ENCODE measurements around the gene CDON.
A peak's percentile ranks its signal among the peaks of the same experiment; 100 is the strongest.

The CDON gene

DNA sequence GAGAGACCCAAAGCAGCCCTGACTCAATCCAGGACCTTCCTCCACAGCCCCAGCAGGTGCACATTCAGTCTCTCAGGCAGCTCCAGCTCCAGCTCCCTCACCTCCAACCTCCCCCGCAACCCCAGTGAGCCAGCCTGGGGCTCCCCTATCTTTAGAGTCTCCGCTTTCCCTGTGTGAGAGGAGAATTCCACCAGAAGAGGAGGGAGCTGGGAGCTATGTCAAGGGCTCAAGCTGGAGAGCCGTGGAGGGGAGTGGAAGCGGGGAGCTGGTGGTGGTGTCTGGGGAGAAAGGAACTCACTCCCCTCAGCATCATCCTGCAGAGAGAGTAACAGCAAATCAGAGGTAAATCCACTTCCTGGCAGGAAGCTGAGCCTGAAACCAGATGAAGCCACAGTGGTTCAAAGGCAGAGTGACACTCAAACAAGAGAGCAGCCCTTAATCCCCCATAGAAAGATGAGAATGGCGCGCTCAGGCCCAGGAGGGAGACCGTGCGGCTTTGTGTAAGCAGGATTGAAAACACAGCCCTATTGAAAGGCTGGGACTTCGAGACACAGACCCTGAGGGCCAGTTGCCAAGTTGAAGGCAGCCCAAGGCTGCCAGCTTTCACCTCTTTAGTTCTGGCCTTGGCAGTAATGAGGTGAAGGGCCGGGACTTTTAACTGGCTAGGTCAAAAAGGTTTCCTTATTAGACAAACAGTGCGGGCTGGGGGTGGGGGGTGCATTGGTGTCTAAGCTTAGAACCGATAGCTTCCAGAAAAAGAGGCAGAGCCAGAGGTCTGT is 21.4 kb upstream of the CDON start:
- DNase-seq (ENCODE audit: low spot score) = no peak

DNA sequence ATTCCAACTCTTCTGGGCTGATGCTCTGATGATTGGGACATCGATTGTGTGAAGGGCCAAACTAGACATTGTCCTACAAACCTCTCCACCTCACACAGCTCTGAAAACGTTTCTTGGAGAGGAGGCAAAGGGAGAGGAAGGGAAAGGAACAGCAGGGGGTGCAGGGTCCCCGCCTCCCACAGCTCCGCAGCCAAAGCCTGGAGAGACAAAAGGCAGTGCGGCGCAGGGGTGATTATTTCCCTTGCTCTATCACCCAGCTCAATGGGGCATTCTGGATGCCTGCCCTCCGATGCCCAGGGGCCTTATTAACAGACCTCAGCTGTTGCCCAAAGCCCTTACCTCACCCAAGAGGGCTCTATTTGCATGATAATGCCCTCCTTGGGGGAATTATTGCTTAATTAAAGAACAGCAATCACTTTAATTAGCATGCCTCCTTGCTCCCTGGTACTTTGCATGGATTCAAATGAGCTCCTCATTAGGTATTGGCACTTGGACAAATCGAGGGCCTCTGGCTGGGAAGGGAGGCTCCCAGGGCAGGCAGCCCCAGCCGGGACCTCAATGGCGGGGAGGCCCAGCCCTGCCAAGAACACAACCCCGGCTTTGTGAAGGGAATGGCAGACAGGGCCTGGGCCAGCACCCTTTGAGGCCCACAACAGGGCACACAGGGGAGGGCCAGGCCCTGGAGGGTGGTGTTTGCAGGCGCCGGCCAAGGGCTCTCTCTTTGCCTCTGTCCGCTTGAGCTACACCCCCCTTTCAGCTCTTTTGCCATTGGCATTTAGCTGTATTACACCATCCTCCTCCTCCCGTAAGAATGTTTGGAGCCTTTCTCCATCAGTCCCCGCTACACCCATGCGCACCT is 19.8 kb upstream of the CDON start:
- DNase-seq (ENCODE audit: low spot score) = no peak

DNA sequence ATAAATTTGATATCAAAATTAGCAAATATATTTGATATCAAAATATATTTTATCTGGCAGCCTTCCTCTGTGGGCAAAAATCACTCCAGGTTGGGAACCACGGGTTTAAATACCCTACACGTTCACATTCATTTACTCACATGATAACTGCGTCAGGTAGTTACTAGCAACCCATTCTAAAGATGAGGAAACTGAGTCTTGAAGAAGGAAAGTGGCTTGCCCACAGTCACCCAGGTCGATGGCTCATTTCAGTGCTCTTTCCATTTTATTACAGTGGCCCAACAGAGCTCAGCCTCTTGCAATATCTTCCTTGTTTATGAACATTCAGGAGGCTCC is 19.2 kb upstream of the CDON start:
- no peak for DNase-seq (ENCODE audit: low spot score)

DNA sequence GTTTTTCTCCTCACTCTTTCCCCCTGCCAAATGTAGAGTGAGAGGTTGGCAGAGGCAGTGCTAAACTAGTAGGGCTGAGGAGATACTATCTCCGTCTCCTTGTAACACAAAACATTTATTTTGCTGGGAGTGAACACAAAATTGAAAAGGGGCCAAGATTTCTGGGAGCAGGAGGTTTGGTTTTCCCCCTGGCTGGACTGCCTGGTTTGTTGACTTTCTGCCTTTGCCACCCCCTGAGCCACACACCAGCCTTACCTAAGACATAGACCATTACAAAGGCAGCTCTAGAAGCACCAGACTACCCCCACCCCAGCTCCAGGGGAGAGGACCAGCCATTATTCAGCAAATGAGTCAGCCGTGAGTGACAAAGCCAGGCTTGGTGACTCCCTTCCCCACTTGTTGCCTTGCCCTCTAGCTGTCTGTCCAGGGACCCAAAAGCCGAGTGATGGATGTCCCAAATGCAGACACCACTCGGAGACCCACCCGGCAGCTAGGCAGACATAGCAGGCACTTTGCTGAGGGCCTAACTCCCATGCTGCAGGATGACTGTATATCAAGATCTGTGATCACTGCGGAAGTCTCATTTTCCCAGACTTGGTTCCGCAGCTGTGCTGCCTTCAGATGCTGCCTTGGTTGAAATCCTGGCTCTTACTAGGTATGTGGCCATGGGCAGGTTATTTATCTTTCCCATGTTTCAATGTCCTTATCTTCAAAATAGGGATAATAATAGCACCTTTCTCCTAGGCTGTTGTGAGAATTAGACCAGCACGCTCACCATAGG is 17.7 kb upstream of the CDON start:
- peak; percentile 30 for DNase-seq (ENCODE audit: low spot score)

DNA sequence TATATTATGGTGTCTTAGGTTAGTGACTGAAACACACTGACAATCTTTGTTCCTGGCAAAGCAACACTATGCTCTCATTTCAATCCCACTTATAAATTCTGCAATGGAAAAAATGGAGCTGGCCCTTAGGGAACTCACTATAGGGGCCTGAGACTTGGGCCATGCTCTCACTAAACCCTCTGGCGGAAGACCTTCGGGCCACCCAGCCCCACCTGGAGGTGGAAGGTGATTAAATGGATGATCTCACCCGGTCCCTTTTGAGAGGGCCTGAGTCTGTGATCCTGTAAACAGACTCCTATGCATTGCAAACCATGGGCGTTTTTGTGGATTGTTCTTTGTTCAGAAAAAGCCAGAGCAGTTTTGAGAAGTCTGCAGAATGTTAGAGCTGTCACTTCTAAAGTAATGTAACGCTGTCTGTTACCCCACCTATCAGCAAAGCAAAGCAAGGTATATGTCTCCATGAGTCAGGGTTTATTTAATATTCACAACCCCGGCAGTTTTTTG is 17.0 kb upstream of the CDON start:
- DNase-seq (ENCODE audit: low spot score) = no peak

DNA sequence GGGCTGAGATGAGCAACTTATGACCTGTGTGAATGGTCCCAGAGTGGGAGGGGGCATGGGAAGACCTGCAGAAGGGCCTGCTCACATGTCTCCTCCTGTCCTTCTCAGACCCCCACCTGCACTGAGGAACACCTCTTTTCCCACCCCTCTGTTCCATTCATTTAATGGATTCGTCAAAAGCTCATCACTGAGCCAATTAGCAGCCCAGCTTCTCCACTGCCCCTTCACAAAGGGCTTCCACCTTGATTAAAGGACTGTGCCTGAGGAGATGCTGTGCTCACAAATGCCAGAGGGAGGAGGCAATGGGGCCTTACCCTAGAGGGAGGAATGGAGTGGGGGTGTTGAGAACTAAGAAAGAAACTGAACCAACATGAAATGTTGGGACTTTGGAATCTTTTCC is 14.0 kb upstream of the CDON start:
- no peak for DNase-seq (ENCODE audit: low spot score)

DNA sequence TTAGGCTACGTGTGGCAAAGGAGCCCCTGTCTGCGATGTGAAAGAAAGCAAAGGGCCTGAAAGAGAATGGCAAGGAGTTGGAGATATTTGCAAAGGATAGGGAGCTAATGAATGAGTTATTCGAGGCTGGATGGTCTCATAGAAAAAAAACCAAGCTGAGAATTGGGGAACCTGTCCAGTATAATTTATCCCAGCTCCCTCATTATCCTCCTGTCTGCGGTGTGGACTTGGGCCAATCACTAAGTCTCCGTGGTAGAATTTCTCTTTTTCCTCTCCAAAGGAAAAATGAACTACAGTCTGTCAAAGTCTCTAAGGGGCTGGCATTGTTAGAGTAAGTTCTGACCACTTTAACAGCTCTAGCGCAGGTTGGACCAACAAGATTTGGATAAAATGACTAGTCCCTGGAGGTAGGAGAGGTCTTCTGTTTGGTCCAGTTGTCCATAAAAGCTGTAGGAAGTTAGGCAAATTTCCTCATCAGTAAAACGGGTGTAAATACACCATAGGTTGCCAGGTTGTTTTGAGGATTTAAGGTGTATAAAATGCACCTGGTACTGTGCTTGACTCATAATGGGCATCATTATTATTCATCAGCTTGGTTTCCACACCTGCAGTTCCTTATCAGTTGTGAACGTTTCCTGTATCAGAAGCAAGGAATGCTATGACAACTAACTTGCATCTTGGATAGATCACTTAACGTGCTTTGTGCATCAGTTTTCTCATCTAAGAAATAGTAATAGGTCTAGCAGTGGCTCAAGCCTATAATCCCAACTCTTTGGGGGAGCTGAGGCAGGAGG is 10.3 kb upstream of the CDON start:
- DNase-seq (ENCODE audit: low spot score) = no peak

DNA sequence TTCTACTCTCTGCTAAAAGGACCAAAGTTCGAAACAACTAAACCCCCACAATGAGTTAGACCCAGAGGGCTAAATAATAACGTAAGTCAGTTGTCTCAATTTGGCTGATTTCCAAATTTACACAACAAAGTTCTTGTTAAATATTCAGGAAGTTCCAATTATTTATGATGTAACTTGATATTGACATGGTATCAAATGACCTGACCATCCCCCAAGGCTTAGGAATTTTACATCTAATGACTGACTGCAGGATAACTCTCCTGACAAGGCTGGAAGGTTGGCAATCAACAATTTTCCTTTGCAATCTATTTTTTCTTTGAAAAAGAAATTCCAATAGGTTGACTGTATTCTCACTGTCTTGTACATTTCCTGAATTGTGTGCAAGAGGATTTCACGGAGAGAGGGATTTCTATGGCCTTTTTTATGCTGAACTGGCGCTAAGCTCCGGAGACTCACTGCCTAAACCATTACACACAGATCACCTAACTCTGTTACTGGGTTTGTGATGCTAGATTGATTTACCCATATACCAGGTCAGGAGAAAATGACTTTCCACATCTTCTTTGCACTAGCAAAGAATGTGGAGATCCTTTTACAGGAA is 9.6 kb upstream of the CDON start:
- DNase-seq (ENCODE audit: low spot score) = no peak

DNA sequence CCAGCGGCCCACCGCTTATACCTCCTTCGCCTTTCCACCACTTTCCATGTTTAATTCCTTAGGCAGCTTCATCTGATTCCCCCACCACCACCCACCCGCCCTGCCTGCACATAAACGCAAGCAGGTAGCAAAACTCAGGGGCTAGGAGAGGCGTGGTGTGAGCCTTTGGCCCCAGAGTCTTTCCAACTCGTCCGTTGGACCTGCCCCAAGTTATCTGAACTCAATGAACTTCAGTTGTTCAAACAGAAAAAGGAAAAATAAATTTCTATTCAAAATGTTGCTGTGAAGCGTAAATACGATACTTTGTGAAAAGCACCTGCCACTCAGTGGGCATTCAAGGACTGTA is 814 bp upstream of the CDON start:
- DNase-seq (ENCODE audit: low spot score) = no peak

DNA sequence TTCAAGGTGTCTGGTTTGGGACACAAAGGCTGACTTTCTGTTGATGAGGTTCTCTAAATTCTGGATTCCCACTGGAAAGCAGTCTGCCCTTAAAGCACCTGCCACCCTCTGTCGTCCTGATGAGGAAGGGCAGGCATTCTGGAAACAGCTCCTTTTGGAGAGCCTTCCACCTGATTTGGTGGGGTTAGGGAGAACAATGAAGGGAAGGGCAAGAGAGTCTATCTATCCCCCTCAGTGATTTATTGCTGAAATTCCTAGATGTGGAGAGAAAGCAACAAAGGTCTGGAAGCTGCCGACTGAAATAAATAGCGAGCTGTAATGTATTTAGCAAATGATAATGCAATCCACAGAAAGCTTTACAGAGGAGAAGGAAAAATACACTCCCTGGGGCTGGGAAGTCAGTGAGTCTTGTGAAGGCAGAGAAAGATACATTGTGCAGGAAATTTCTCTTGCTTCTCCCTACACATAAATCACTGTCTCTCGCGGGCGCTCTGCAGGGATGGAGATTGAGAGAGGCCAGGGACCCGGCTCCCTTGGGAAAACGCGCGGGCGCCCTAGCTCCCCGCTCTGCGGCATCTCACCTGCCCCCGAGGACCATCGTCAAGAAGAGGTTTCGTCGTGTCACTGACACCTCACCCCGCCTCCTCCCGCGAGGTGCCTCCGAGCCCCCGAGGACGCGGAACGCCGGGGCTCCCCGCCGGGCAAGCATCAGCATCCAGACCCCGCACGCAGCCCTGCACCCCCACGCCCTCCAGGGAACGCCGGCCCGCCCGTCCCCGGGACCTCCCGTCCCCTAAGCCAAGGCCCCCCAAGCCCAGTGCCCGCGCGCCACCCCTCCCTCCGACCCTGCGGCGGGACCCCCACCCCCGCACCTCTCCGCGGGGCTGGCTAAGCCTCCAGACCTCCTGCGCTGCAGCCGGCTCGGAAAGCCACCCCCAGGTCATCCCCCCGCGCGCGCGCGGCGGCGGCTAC is 673 bp downstream of the CDON start:
- peak; percentile 43 for DNase-seq (ENCODE audit: low spot score)

DNA sequence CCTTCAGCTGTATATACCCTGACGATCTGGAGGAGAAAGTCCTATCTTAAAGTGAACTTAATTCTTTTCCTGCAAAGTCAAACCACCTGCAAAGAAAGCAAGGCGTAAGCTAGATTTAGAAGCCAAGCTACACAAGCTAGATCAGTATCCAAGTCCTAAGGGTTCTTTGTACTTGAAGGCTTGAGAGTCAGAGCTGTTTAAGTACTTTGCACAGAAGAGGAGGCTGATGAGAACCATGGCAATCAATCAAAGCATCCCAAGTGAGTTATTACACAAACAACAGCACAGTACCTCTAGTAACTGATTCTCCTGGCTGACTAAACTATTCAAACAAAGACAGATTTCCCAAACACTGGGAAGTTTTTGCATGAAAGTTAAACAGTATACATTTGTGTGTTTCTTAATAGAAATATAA is 1.9 kb downstream of the CDON start:
- no peak for DNase-seq (ENCODE audit: low spot score)

DNA sequence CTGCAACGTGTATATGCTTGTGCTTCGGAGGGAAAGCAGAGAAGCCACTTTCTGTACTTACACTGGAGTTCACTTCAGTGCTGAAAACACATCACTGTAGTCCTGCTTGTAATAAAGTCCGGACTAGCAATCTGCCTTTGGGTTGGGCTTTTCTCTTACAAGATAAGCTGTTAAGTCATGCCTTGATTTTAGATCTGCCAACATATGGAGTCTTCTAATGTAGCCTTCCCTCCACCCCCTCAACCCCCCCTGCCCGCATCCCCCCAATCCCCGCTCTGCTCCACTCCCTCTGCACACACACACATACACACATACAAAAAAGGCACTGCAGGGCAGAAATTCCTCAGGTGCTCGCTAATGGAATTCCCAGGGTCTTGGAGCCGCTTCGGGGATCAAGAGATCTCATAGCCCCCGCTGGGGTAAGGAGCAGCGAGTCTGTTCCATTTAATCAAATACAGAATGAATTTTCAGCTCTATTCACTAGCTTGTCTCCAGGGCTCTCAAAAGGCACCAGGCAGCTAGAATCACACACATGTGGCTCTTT is 3.4 kb downstream of the CDON start:
- DNase-seq (ENCODE audit: low spot score) = no peak

DNA sequence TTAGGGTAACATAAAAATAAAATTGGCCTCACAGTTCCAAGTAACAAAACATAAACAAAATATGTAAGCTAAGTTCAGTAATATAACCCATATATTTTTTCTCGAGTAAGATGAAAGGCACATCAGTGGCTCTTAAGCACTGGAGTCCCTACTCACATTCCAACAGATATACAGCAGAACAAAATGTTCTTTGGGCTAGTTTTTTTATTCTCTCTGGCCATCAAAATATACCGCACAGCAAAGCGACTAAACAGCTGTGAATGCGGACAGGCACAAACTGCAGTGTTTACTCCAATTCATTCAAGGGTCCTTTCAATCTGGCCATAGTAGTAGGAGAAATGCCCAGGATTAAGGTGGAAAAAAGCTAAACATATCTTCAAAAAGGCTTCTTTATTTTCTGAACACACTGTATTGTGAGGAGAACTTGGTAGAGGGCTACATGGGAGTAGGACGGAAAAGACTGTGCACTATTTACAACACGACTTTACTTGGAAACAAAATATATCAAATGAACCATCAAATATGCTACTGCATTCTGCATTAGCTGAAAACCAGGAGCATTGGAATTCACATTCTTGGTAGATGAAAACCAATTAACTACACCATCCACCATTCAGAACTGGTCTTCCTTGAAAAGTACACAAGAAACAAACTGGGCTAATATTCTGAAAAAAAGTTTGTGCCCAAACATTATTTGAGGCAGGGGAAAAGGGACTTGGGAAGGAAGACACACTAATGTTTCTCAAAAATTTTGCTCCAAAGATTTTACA is 4.4 kb downstream of the CDON start:
- DNase-seq (ENCODE audit: low spot score) = no peak

DNA sequence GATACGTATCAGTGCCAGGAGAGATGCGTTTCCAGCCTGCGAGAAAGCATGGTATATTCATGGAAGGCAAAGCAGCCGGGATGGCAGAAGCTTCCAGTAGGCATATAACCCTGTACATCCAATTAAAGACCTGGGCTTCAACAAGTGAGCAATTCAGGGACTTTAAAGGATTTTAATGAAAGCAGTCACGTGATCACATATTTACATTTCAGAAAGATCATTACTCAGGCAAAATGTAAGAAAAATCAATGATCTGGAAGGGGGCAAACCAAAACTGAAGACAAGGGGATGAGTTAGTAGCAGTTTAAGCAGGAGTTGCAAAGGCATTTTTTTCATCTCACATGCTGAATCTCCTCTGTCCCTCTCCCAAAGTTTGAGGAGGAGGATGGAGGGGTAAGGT is 7.8 kb downstream of the CDON start:
- no peak for DNase-seq (ENCODE audit: low spot score)

DNA sequence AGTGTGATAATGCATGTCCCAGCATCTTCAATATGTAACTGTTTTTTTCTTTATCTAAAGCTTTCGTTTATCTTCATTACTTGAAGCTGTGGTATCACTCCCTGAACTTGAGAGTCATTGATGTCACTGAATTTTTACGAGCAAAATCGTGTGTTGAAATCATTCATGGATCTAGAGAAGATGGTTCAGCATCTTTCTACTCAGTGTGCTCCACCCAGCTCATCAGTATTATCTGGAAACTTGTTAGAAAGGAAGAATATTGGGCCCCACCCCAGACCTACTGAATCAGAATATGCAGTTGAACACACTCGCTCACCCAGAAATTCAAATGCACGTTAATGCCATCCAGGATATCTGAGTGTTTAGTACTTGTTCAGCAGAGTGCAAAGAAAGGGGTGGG is 8.3 kb downstream of the CDON start:
- no peak for DNase-seq (ENCODE audit: low spot score)

DNA sequence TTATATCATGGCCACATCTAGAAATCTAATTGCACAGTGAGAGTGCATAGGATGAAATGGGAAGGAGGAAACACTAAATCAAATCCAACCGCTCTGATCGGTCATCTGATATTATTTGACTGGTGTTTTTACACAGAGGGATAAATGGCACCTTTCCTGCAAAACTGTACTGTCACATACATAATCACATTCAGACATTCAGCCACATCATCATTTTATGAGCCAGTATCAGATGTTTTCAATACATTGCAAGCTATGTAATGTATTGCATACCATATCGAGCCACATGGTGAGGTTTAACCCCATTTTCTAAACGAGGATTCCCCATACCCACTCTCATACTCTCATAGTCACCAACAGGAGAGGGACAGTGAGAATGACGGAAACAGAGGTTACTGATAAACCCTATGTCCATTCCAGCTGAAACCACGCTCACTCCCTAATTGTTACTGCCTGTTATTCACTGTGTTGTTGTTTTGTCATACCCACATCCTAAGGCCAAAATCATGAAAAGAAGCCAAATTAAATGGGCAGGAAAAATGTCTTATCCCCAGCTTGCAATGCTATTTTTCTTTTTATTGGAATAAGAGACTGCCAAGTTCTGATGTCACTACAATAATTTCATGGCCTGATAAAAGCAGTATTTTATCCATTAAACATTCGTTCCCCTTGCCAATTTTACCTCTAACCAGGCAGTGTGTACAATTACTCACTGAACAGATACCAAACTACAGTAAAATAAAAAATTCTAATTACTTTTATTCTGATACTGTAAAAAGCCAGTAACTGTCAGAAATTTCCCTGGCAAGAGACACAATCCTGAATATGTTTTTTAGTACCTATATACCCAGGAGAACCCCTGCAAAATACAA is 9.0 kb downstream of the CDON start:
- no peak for DNase-seq (ENCODE audit: low spot score)

DNA sequence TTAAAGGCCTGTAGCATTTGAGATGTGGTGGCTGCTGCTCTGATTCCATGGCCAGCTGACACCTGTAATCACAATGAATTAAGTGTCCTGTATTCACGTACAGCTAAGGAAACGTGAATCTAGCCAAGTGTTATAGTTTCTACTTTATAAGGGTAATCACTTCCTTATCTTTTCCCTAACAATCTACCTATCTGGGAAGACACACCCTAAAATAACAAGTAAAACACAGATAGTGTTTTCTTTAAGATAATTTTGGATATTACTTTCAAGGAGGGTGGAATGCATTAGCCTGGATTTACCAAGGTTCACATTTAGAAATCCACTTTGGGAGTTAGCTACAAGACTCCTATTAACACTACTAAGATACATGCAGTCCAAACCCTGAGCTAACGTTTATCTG is 11.5 kb downstream of the CDON start:
- no peak for DNase-seq (ENCODE audit: low spot score)

DNA sequence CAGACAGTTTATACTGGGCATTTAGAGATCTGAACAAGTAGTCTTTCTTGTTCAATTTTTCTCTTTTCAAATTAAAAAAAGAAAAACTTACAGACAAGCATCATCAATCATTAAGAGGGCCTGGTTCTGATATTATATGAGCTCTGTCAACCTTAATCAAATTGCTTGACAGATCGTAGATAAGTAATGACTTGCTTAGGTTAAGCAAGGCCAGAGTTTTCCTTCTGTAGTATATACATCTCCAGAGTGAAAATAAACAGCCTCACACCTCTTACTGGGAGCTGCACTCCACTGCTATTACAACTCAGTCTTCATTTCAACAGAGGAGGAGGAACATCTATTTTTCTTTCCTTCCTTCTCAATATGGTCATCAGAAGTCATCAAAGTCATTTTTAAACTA is 13.5 kb downstream of the CDON start:
- no peak for DNase-seq (ENCODE audit: low spot score)
